H9 (cell line): Measurements from ENCODE around the gene MID1. TPM values are rescaled to one million over a fixed set of nuclear protein-coding genes. Genes with fewer than 3 reads are reported as not detected.

Source experiments
- DNase-seq: peaks from one replicate; pipeline ENCODE4 v3.0.0-alpha.2; 2017
- H2AFZ ChIP-seq: one replicate; pipeline ENCODE4 v1.6.1; 2013; ENCODE audit warnings: mild to moderate bottlenecking, low read length, control low read depth, moderate library complexity
- H2AK5ac ChIP-seq: 2 replicates; pipeline ENCODE4 v1.6.1; 2013; ENCODE audit warnings: low read length, control low read depth, mixed read lengths; ENCODE audit not compliant: insufficient read length
- H2BK120ac ChIP-seq: one replicate; pipeline ENCODE4 v1.6.1; 2013; ENCODE audit warnings: low read depth, mild to moderate bottlenecking, low read length, control low read depth, inconsistent platforms; ENCODE audit not compliant: poor library complexity, severe bottlenecking
- H2BK12ac ChIP-seq: 2 replicates; pipeline ENCODE4 v1.6.1; 2013; ENCODE audit warnings: low read length, control low read depth, mixed read lengths, low read depth; ENCODE audit not compliant: insufficient read length
- H2BK15ac ChIP-seq: 2 replicates; pipeline ENCODE4 v1.6.1; 2013; ENCODE audit warnings: low read depth, low read length, control low read depth
- H2BK20ac ChIP-seq: one replicate; pipeline ENCODE4 v1.6.1; 2013; ENCODE audit warnings: low read depth, mild to moderate bottlenecking, low read length, control low read depth, inconsistent platforms; ENCODE audit not compliant: poor library complexity, severe bottlenecking
- H2BK5ac ChIP-seq: 2 replicates; pipeline ENCODE4 v1.6.1; 2013; ENCODE audit warnings: low read length, control low read depth, mixed read lengths; ENCODE audit not compliant: insufficient read length
- H3K14ac ChIP-seq: 2 replicates; pipeline ENCODE4 v1.6.1; 2013; ENCODE audit warnings: low read length, control low read depth; ENCODE audit not compliant: insufficient read depth
- H3K18ac ChIP-seq: 2 replicates; pipeline ENCODE4 v1.6.1; 2013; ENCODE audit warnings: low read depth, mild to moderate bottlenecking, mixed read lengths, low read length, control low read depth; ENCODE audit not compliant: insufficient read length
- H3K23ac ChIP-seq: 2 replicates; pipeline ENCODE4 v1.6.1; 2013; ENCODE audit warnings: low read length, control low read depth, mixed read lengths, low read depth; ENCODE audit not compliant: insufficient read length
- H3K23me2 ChIP-seq: 2 replicates; pipeline ENCODE4 v1.6.1; 2013; ENCODE audit warnings: low read depth, mild to moderate bottlenecking, mixed read lengths, low read length, control low read depth; ENCODE audit not compliant: insufficient read length, poor library complexity, severe bottlenecking
- H3K27ac ChIP-seq: 2 replicates; pipeline ENCODE4 v1.5.1; 2013; ENCODE audit warnings: low read length, control low read depth, mixed read lengths, low read depth; ENCODE audit not compliant: insufficient read length
- H3K27me3 ChIP-seq: 2 replicates; pipeline ENCODE4 v1.6.1; 2013; ENCODE audit warnings: low read length, control low read depth, inconsistent platforms; ENCODE audit not compliant: insufficient read depth
- H3K4ac ChIP-seq: 2 replicates; pipeline ENCODE4 v1.6.1; 2013; ENCODE audit warnings: low read depth, mild to moderate bottlenecking, control low read depth, inconsistent platforms, low read length, moderate library complexity
- H3K4me1 ChIP-seq: 2 replicates; pipeline ENCODE4 v1.6.1; 2013; ENCODE audit warnings: low read length, control low read depth, inconsistent platforms; ENCODE audit not compliant: insufficient read depth
- H3K4me2 ChIP-seq: 2 replicates; pipeline ENCODE4 v1.6.1; 2013; ENCODE audit warnings: low read length, control low read depth, mixed read lengths; ENCODE audit not compliant: insufficient read length, insufficient read depth
- H3K56ac ChIP-seq: 2 replicates; pipeline ENCODE4 v1.6.1; 2013; ENCODE audit warnings: low read depth, mild to moderate bottlenecking, mixed read lengths, low read length, control low read depth; ENCODE audit not compliant: insufficient read length
- H3K79me1 ChIP-seq: 2 replicates; pipeline ENCODE4 v1.6.1; 2013; ENCODE audit warnings: low read depth, mild to moderate bottlenecking, moderate library complexity, low read length, control low read depth, inconsistent platforms; ENCODE audit not compliant: insufficient read depth, poor library complexity, severe bottlenecking
- H3K79me2 ChIP-seq: 2 replicates; pipeline ENCODE4 v1.6.1; 2013; ENCODE audit warnings: low read length, control low read depth, inconsistent platforms; ENCODE audit not compliant: insufficient read depth
- H3K9ac ChIP-seq: 2 replicates; pipeline ENCODE4 v1.6.1; 2013; ENCODE audit warnings: low read length, control low read depth, mixed read lengths; ENCODE audit not compliant: insufficient read length; ENCODE audit errors: extremely low read depth
- H3K9me3 ChIP-seq: one replicate; pipeline ENCODE4 v1.6.1; 2013; ENCODE audit warnings: low read depth, low read length, inconsistent platforms; ENCODE audit not compliant: control insufficient read depth
- H3T11ph ChIP-seq: one replicate; pipeline ENCODE4 v1.6.1; 2013; ENCODE audit warnings: mild to moderate bottlenecking, low read length, control low read depth, inconsistent platforms
- H4K20me1 ChIP-seq: one replicate; pipeline ENCODE4 v1.6.1; 2013; ENCODE audit not compliant: control insufficient read depth, insufficient read length, insufficient read depth
- H4K5ac ChIP-seq: 2 replicates; pipeline ENCODE4 v1.6.1; 2013; ENCODE audit warnings: low read depth, mild to moderate bottlenecking, mixed read lengths, low read length, control low read depth; ENCODE audit not compliant: insufficient read length
- H4K8ac ChIP-seq: replicated peaks from 2 replicates; pipeline ENCODE4 v1.6.1; 2013; ENCODE audit warnings: low read length, control low read depth, mixed read lengths, low read depth; ENCODE audit not compliant: insufficient read length
- H4K91ac ChIP-seq: 2 replicates; pipeline ENCODE4 v1.6.1; 2013; ENCODE audit warnings: low read depth, mild to moderate bottlenecking, moderate library complexity, mixed read lengths, low read length, control low read depth; ENCODE audit not compliant: insufficient read length
- H3K27ac Mint-ChIP-seq, 3 experiments: 2 replicates in 2 of 3; 3 replicates in 1 of 3; pipeline ENCODE4 v1.8.0; 2020 to 2021; ENCODE audit warnings: mixed read lengths in 3 of 3, mild to moderate bottlenecking in 1 of 3, moderate library complexity in 1 of 3
- H3K27me3 Mint-ChIP-seq: 2 replicates; pipeline ENCODE4 v1.8.0; 2021; ENCODE audit warnings: low read depth, mild to moderate bottlenecking, moderate library complexity, mixed read lengths
- H3K36me3 Mint-ChIP-seq, 3 experiments: 2 replicates in 2 of 3; 3 replicates in 1 of 3; pipeline ENCODE4 v1.8.0; 2020 to 2021; ENCODE audit warnings: low read depth in 3 of 3, mixed read lengths in 3 of 3; ENCODE audit not compliant: insufficient read depth in 1 of 3
- H3K4me1 Mint-ChIP-seq, 2 experiments: 2 replicates each; pipeline ENCODE4 v1.8.0; 2020; ENCODE audit warnings: mixed read lengths in 2 of 2
- H3K4me3 Mint-ChIP-seq, 2 experiments: 2 replicates in 1 of 2; 3 replicates in 1 of 2; pipeline ENCODE4 v1.8.0; 2020 to 2021; ENCODE audit warnings: mild to moderate bottlenecking in 2 of 2, mixed read lengths in 2 of 2, moderate library complexity in 1 of 2
- H3K9me3 Mint-ChIP-seq, 2 experiments: 2 replicates in 1 of 2; 3 replicates in 1 of 2; pipeline ENCODE4 v1.8.0; 2020; ENCODE audit warnings: mild to moderate bottlenecking in 2 of 2, mixed read lengths in 2 of 2, moderate library complexity in 1 of 2
- CTCF ChIP-seq: fragments of 200-600 bp; sonication (generic); conservative IDR thresholded peaks from 3 replicates; pipeline ENCODE4 v1.8.0; 2021; ENCODE audit warnings: antibody characterized with exemption, mild to moderate bottlenecking
- WGBS: extraction: QIAGEN DNeasy Blood & Tissue Kit; methylation state at CpG from one replicate; pipeline ENCODE4 v1.1.7; 2013; ENCODE audit warnings: missing lambda C conversion rate, low lambda C conversion rate, mixed read lengths; ENCODE audit not compliant: insufficient read length; ENCODE audit errors: extremely low coverage; 5-methylcytosine and 5-hydroxymethylcytosine counted together
- total RNA-seq: library from RNA; stranded (reverse); gene quantifications from 2 replicates; pipeline ENCODE4 v1.2.1, GENCODE V29; 2021

Gene MID1
- total RNA-seq, 1 experiment from 2014 or later, result 32.9 TPM

GRCh38 chrX:10415306-10416001 lies 204.9 kb downstream of the MID1 start:
- no peak overlapping the region for H4K5ac ChIP-seq
- Mint-ChIP-seq H3K27me3 (no peaks in the 10 kb centered on the region; the same call in 1 of the 2 replicates), H3K9me3 (peaks cover 42 to 43% of the 10 kb centered on the region in 2 experiments), H3K4me3 (no peak overlapping the region), H3K27ac (no peak overlapping the region), H3K4me1 (peaks cover 6% of the 10 kb centered on the region in 2 experiments; a peak in 3 of 4 replicates), H3K36me3 (no peaks in the 10 kb centered on the region; a peak in 2 of 7 replicates)
- TF ChIP-seq CTCF, result no peak
- H4K20me1 ChIP-seq, result no peaks in the 10 kb centered on the region
- H3K14ac ChIP-seq, result no peak overlapping the region
- H3K56ac ChIP-seq, result no peak overlapping the region
- no CpG with 5 or more reads among the region's 9 CpGs for WGBS
- no peak overlapping the region for H3K4me2 ChIP-seq
- no peaks in the 10 kb centered on the region for H3K79me1 ChIP-seq
- H4K91ac ChIP-seq, result no peak overlapping the region
- no peaks in the 10 kb centered on the region for H3K79me2 ChIP-seq
- H2AFZ ChIP-seq, result no peak overlapping the region
- no peak overlapping the region for H3K18ac ChIP-seq
- no peak overlapping the region for H3K9ac ChIP-seq
- no peaks in the 10 kb centered on the region for H3K9me3 ChIP-seq
- H3K4ac ChIP-seq, result no peak overlapping the region
- no peaks in the 10 kb centered on the region for H3K4me1 ChIP-seq
- no peak overlapping the region for H2BK20ac ChIP-seq
- no peak overlapping the region for H2BK12ac ChIP-seq
- no peak overlapping the region for H4K8ac ChIP-seq
- no peak overlapping the region for H3T11ph ChIP-seq
- no peak for DNase-seq
- H3K27ac ChIP-seq, result no peak overlapping the region
- no peak overlapping the region for H2AK5ac ChIP-seq
- no peak overlapping the region for H3K23ac ChIP-seq
- no peaks in the 10 kb centered on the region for H3K27me3 ChIP-seq
- no peak overlapping the region for H2BK120ac ChIP-seq
- no peaks in the 10 kb centered on the region for H3K23me2 ChIP-seq
- no peak overlapping the region for H2BK15ac ChIP-seq
- H2BK5ac ChIP-seq, result no peak overlapping the region
